ENCODE data around the gene GLB1L2. TPM values are rescaled to one million over a fixed set of nuclear protein-coding genes. Genes with fewer than 3 reads are reported as not detected.

Gene GLB1L2
- total and polyA plus RNA-seq, 2 of the 13 experiments (the other 11 are each of a cell fraction or from before 2014, with no cell fraction given), result 0.59 to 0.69 TPM

DNA sequence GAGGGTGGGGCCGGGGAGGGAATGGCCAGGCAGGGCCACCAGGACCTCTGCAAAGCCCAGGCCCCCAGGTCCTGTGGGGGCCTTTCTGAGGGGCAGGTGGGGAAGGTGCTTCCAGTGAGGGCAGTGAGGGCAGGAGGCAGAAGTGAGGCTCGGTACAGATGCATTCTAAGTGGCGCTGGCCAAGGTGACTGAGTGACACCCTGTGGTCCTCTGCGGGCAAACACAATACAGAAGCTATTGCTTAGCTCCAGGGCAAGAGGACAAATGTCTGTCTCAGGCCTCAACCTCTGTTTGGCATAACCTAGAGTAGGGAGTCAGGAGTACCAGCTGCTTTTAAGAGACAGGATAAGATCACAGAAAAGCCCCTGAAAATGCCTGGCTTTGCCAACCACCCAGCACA, 49.0 kb downstream of the GLB1L2 start:
- Histone ChIP-seq H3K9me3 (ENCODE audit: low read length) (no peaks in the 10 kb centered on the region), H3K36me3 (replicated peaks in 1 of 2; ENCODE audit: control insufficient read depth in 1 of 2, insufficient read depth in 2 of 2, low read length in 2 of 2) (no peaks in the 10 kb centered on the region), H3K4me1 (ENCODE audit: insufficient read depth, low read length) (no peaks in the 10 kb centered on the region), H3K4me3 (replicated peaks in 1 of 3; ENCODE audit: insufficient read depth in 1 of 3, low read depth in 2 of 3, low read length in 3 of 3) (no peak overlapping the region), H3K27me3 (ENCODE audit: control insufficient read depth in 1 of 2, insufficient read depth in 2 of 2, low read length in 2 of 2) (peaks cover 4 to 34% of the 10 kb centered on the region in 2 experiments; a peak in 4 of 5 replicates), H3K79me2 (ENCODE audit: insufficient read depth, low read length) (no peaks in the 10 kb centered on the region), H3K27ac (ENCODE audit: extremely low read length, insufficient read depth, low read length) (no peak overlapping the region), H4K20me1 (ENCODE audit: insufficient read depth, low read length) (no peaks in the 10 kb centered on the region), H2AFZ (ENCODE audit: low read length) (no peak overlapping the region), H3K4me2 (ENCODE audit: low read depth, low read length) (no peak overlapping the region), H3K9ac (ENCODE audit: insufficient read depth, low read depth, low read length) (no peak overlapping the region)
- no peak for DNase-seq (ENCODE audit: low spot score)
- 4% methylated on average over 4 of the region's 4 CpGs for WGBS (ENCODE audit: low lambda C conversion rate)
- peak; percentile 49 for ATAC-seq
- no peak for FAIRE-seq
- intact Hi-C loops (cut with micrococcal nuclease; ENCODE audit: unreplicated experiment) (no loop called here), in situ Hi-C loops (cut with HindIII; ENCODE audit: extremely low pct_ligation_motif_present, low pct_unique_long_range_greater_than_20kb) (no loop called here)
- peak; percentile 35; the same call in 1 of the 2 replicates for TF ChIP-seq CTCF (CRISPR knock-in tag; IDR thresholded peaks at IDR 0.05)
- TF ChIP-seq ZNF335 (CRISPR knock-in tag; IDR thresholded peaks at IDR 0.05), result no peak
- no peak for TF ChIP-seq TEF (CRISPR knock-in tag; IDR thresholded peaks at IDR 0.05)
- TF ChIP-seq TBP (CRISPR knock-in tag; IDR thresholded peaks at IDR 0.05), result no peak
- no peak for TF ChIP-seq NFAT5 (CRISPR knock-in tag; IDR thresholded peaks at IDR 0.05)
- CTCF ChIA-PET (ENCODE audit: low intra/inter-chr PET ratio, low total read pairs), result no interaction called here
- POLR2A ChIA-PET, result no interaction called here
- BruUV-seq (replicated peaks), result no TSS peak
